HEK293 (cell line): ENCODE data around the gene GALNT9.

Experiments
- CTCF ChIA-PET: fragments of 350-600 bp; formaldehyde crosslinking; extraction: SDS; loops from one replicate; lab custom pipeline; 2021; ENCODE audit warnings: antibody characterized with exemption; lab: Yijun Ruan, JAX
- POLR2A ChIA-PET: fragments of 300-600 bp; formaldehyde crosslinking; extraction: SDS; loops from one replicate; lab custom pipeline; 2020; ENCODE audit warnings: antibody characterized with exemption, inconsistent platforms; lab: Yijun Ruan, JAX
- H3K27ac ChIP-seq: fragments of 200-500 bp; sonication (Bioruptor generic); 2 replicates; pipeline ENCODE4 v1.5.1; 2014; ENCODE audit warnings: low read depth, low read length, control low read depth, inconsistent platforms; ENCODE audit errors: extremely low read depth
- H3K36me3 ChIP-seq, 2 experiments: fragments of 200-500 bp in 1 of 2; sonication (Bioruptor generic) in 1 of 2; 1 replicate in 1 of 2; 2 replicates in 1 of 2; pipeline ENCODE4 v1.5.1; 2014 to 2017; ENCODE audit warnings: inconsistent platforms in 2 of 2, low read length in 2 of 2; ENCODE audit not compliant: control insufficient read depth in 2 of 2, insufficient read depth in 1 of 2
- H3K4me1 ChIP-seq: fragments of 200-500 bp; sonication (Bioruptor generic); 2 replicates; pipeline ENCODE4 v1.5.1; 2014; ENCODE audit warnings: mild to moderate bottlenecking, low read length, inconsistent platforms; ENCODE audit not compliant: control insufficient read depth, insufficient read depth
- H3K4me3 ChIP-seq: 2 replicates; pipeline ENCODE4 v1.5.1; 2011; ENCODE audit warnings: low read depth, mild to moderate bottlenecking, control low read depth, low read length, moderate library complexity
- H3K9me3 ChIP-seq: fragments of 200-500 bp; sonication (Bioruptor generic); 2 replicates; pipeline ENCODE4 v1.5.1; 2014; ENCODE audit warnings: low read depth, low read length, inconsistent platforms; ENCODE audit not compliant: control insufficient read depth, insufficient read depth
- BCL11B ChIP-seq: fragments of 450-650 bp; formaldehyde crosslinking; IDR thresholded peaks from 2 replicates; pipeline ENCODE4 v1.5.1; 2016; ENCODE audit warnings: low read depth, missing biosample characterization, missing genetic modification characterization
- IKZF3 ChIP-seq: fragments of 450-650 bp; IDR thresholded peaks from 2 replicates; pipeline ENCODE4 v1.5.0; 2018; ENCODE audit warnings: missing biosample characterization, mild to moderate bottlenecking, missing genetic modification characterization, moderate library complexity
- ZBTB7A ChIP-seq: fragments of 450-650 bp; formaldehyde crosslinking; IDR thresholded peaks from 2 replicates; pipeline ENCODE4 v1.5.1; 2016; ENCODE audit warnings: low read depth, missing biosample characterization, missing genetic modification characterization
- ZFP3 ChIP-seq: fragments of 450-650 bp; formaldehyde crosslinking; IDR thresholded peaks from 2 replicates; pipeline ENCODE4 v1.5.1; 2016; ENCODE audit warnings: low read depth, missing biosample characterization, missing genetic modification characterization
- ZNF157 ChIP-seq: fragments of 450-650 bp; formaldehyde crosslinking; IDR thresholded peaks from 2 replicates; pipeline ENCODE4 v1.5.1; 2016; ENCODE audit warnings: missing biosample characterization, missing genetic modification characterization
- ZNF266 ChIP-seq: fragments of 450-650 bp; formaldehyde crosslinking; IDR thresholded peaks from 2 replicates; pipeline ENCODE4 v1.5.1; 2016; ENCODE audit warnings: missing biosample characterization, missing genetic modification characterization, low read depth
- ZNF366 ChIP-seq: fragments of 450-650 bp; formaldehyde crosslinking; conservative IDR thresholded peaks from 2 replicates; pipeline ENCODE4 v1.5.1; 2016; ENCODE audit warnings: missing biosample characterization, missing genetic modification characterization
- ZNF473 ChIP-seq: fragments of 450-650 bp; formaldehyde crosslinking; IDR thresholded peaks from 2 replicates; pipeline ENCODE4 v1.5.1; 2017; ENCODE audit warnings: missing biosample characterization, missing genetic modification characterization
- ZNF558 ChIP-seq: fragments of 450-650 bp; formaldehyde crosslinking; IDR thresholded peaks from 2 replicates; pipeline ENCODE4 v1.5.1; 2016; ENCODE audit warnings: missing biosample characterization, missing genetic modification characterization
- ZNF658 ChIP-seq: fragments of 450-650 bp; formaldehyde crosslinking; IDR thresholded peaks from 2 replicates; pipeline ENCODE4; 2016; ENCODE audit warnings: missing biosample characterization, missing genetic modification characterization
- ZNF76 ChIP-seq: fragments of 450-650 bp; formaldehyde crosslinking; IDR thresholded peaks from 2 replicates; pipeline ENCODE4; 2016; ENCODE audit warnings: low read depth, missing biosample characterization, missing genetic modification characterization, borderline replicate concordance
- TF ChIP-seq, protein P1 (sequence below): fragments of 450-650 bp; formaldehyde crosslinking; IDR thresholded peaks from 2 replicates; pipeline ENCODE4 v1.5.1; 2016; ENCODE audit warnings: missing biosample characterization, missing genetic modification characterization
- TF ChIP-seq, protein P2 (sequence below): fragments of 450-650 bp; formaldehyde crosslinking; IDR thresholded peaks from 2 replicates; pipeline ENCODE4 v1.5.1; 2016; ENCODE audit warnings: missing biosample characterization, missing genetic modification characterization
- TF ChIP-seq, protein P3 (sequence below): fragments of 450-650 bp; formaldehyde crosslinking; IDR thresholded peaks from 2 replicates; pipeline ENCODE4 v1.5.1; 2016; ENCODE audit warnings: missing biosample characterization, missing genetic modification characterization, low read depth

The GALNT9 gene

DNA sequence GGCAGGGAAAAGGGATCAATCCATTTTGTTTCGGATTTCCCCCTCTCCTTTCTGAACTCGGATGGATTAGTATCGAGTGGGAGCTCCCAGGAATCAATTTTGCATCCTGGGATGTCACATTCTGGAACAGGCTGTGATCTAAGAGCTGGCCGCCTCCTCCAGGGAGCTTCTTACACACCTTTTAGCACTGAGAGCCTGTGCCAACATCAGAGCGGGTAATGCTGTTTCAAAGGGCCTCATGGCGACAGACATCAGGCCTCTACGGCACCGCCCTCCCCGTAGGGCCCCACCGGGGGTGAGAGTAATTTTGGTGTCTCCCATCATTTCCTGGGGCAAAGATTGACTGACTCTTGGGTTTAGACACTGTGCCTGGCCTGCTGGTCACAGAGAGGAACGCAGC lies 2.7 kb downstream of the GALNT9 start:
- Histone ChIP-seq H3K27ac (no peak overlapping the region), H3K36me3 (no peaks in the 10 kb centered on the region), H3K4me3 (no peak overlapping the region), H3K4me1 (no peaks in the 10 kb centered on the region), H3K9me3 (no peaks in the 10 kb centered on the region)
- ChIA-PET CTCF (no interaction called here), POLR2A (no interaction called here)
- TF ChIP-seq ZNF266 (tag by site-specific recombination) (no peak), ZNF157 (no peak), ZNF558 (no peak), ZFP3 (tag by site-specific recombination) (no peak), ZNF366 (tag by site-specific recombination) (no peak), IKZF3 (no peak), ZNF76 (tag by site-specific recombination) (no peak), BCL11B (tag by site-specific recombination) (no peak), ZNF473 (tag by site-specific recombination) (no peak)
- TF ChIP-seq, protein P1, sequence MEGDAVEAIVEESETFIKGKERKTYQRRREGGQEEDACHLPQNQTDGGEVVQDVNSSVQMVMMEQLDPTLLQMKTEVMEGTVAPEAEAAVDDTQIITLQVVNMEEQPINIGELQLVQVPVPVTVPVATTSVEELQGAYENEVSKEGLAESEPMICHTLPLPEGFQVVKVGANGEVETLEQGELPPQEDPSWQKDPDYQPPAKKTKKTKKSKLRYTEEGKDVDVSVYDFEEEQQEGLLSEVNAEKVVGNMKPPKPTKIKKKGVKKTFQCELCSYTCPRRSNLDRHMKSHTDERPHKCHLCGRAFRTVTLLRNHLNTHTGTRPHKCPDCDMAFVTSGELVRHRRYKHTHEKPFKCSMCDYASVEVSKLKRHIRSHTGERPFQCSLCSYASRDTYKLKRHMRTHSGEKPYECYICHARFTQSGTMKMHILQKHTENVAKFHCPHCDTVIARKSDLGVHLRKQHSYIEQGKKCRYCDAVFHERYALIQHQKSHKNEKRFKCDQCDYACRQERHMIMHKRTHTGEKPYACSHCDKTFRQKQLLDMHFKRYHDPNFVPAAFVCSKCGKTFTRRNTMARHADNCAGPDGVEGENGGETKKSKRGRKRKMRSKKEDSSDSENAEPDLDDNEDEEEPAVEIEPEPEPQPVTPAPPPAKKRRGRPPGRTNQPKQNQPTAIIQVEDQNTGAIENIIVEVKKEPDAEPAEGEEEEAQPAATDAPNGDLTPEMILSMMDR (tag by site-specific recombination) = no peak
- TF ChIP-seq, protein P2, sequence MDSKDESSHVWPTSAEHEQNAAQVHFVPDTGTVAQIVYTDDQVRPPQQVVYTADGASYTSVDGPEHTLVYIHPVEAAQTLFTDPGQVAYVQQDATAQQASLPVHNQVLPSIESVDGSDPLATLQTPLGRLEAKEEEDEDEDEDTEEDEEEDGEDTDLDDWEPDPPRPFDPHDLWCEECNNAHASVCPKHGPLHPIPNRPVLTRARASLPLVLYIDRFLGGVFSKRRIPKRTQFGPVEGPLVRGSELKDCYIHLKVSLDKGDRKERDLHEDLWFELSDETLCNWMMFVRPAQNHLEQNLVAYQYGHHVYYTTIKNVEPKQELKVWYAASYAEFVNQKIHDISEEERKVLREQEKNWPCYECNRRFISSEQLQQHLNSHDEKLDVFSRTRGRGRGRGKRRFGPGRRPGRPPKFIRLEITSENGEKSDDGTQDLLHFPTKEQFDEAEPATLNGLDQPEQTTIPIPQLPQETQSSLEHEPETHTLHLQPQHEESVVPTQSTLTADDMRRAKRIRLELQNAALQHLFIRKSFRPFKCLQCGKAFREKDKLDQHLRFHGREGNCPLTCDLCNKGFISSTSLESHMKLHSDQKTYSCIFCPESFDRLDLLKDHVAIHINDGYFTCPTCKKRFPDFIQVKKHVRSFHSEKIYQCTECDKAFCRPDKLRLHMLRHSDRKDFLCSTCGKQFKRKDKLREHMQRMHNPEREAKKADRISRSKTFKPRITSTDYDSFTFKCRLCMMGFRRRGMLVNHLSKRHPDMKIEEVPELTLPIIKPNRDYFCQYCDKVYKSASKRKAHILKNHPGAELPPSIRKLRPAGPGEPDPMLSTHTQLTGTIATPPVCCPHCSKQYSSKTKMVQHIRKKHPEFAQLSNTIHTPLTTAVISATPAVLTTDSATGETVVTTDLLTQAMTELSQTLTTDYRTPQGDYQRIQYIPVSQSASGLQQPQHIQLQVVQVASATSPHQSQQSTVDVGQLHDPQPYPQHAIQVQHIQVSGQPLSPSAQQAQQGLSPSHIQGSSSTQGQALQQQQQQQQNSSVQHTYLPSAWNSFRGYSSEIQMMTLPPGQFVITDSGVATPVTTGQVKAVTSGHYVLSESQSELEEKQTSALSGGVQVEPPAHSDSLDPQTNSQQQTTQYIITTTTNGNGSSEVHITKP (tag by site-specific recombination) = no peak

DNA sequence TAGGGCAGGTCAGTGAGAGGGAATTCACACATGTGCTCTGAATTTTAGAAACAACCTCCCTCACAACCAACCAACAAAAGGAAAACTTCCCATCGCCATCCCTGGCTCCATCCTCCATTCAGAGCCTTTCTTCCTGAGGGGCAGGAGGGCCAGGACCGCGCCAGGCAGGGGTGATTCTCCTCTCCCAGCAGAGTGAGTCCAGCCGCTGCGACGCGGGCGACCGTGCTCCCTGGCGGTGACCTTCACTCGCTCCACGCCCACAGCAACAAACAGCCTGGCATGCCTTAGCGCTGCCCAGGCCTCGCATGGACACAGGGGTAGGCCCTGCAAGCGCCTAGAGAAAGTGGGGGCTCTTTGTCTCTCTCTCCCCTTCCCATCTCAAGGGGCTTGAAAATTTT lies 3.7 kb downstream of the GALNT9 start:
- ChIA-PET CTCF (no interaction called here), POLR2A (no interaction called here)
- Histone ChIP-seq H3K4me3 (no peak overlapping the region), H3K36me3 (no peaks in the 10 kb centered on the region), H3K27ac (no peak overlapping the region), H3K9me3 (no peaks in the 10 kb centered on the region), H3K4me1 (no peaks in the 10 kb centered on the region)
- no peak for TF ChIP-seq ZNF658 (tag by site-specific recombination)

DNA sequence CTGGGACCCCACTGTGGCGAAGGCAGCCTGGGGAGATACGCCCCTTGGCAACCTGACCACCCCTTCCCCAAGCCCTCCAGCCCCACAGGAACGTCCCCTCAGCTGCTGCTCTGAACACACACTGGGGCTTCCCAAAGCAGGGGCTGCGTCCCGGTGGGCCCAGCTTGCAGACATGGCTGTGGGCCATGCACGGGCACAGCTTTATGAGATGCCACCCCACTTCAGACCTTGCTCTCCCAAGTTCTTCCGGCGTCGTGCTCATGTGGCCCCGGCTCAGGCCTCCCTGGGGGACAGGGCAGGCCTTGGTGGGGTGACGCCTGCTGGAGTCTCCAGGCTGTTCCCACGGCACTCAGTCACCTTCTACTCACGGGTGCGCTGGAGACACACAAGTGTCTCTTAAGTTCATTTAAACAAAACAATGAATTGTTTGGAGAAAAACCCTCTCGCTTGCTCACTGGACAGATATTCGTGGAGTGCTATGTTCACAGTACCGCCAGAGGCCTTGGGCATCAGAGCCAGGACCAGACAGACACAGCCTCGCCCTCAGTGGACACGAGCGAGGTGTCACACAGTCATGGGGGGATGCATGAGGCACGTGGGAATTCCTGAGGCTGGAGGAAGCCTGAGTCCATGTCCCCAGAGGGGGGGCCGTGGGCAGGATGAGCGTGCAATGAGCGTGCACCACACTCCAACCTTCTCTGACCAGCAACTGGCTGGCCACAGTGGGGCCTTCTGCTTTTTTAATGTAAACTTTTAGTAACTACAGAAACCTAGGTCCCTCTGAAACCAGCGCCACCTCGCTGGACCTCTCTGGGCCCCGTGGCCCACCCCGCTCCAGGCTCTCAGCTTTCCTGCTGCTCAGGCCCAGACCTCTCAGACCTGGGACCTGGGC lies 4.3 kb downstream of the GALNT9 start:
- TF ChIP-seq BCL11B (tag by site-specific recombination) = no peak
- TF ChIP-seq, all 188 proteins: peak for 0
- no peaks in the 10 kb centered on the region for H3K4me1 ChIP-seq
- ChIA-PET POLR2A (no interaction called here), CTCF (no interaction called here)
- no peaks in the 10 kb centered on the region for H3K36me3 ChIP-seq
- no peak overlapping the region for H3K4me3 ChIP-seq
- H3K27ac ChIP-seq = no peak overlapping the region
- H3K9me3 ChIP-seq = no peaks in the 10 kb centered on the region

DNA sequence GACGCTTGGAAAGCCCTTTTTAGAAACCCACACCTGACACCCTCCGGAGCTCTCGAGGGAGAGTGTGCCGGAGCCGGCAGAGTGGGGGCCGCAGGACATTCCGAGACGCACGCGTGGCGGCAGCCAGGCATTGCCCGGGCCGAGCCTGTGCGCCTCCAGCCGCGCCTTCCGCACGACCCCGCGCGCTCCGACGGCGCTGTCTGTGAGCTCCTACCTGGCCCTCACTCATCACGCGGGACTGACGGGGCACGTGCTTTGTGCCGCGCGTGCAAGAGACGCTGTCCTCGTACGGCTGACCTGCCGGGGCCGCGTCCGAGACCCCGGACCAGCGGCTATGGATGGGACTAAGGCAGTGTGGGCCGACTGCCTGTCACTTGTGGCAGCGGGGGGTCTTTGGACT lies 5.2 kb downstream of the GALNT9 start:
- Histone ChIP-seq H3K36me3 (no peaks in the 10 kb centered on the region), H3K27ac (no peak overlapping the region), H3K9me3 (no peaks in the 10 kb centered on the region), H3K4me1 (no peaks in the 10 kb centered on the region), H3K4me3 (no peak overlapping the region)
- ChIA-PET CTCF (no interaction called here), POLR2A (no interaction called here)
- no peak for TF ChIP-seq ZBTB7A (tag by site-specific recombination)
- TF ChIP-seq, protein P3, sequence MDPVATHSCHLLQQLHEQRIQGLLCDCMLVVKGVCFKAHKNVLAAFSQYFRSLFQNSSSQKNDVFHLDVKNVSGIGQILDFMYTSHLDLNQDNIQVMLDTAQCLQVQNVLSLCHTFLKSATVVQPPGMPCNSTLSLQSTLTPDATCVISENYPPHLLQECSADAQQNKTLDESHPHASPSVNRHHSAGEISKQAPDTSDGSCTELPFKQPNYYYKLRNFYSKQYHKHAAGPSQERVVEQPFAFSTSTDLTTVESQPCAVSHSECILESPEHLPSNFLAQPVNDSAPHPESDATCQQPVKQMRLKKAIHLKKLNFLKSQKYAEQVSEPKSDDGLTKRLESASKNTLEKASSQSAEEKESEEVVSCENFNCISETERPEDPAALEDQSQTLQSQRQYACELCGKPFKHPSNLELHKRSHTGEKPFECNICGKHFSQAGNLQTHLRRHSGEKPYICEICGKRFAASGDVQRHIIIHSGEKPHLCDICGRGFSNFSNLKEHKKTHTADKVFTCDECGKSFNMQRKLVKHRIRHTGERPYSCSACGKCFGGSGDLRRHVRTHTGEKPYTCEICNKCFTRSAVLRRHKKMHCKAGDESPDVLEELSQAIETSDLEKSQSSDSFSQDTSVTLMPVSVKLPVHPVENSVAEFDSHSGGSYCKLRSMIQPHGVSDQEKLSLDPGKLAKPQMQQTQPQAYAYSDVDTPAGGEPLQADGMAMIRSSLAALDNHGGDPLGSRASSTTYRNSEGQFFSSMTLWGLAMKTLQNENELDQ = no peak
